Neural cell (in vitro differentiated cells): Measurements from ENCODE around the gene ZSCAN21. TPM values are rescaled to one million over a fixed set of nuclear protein-coding genes. Genes with fewer than 3 reads are reported as not detected.
"Not testable (repeated sequence)": the region's sequence is repeated elsewhere in the genome, so short reads cannot be mapped to it uniquely, and the experiment has no call there.

ENCODE experiments used
- H2AFZ ChIP-seq: fragments of 200-600, 300-800 bp; sonication (generic), shearing (Covaris generic); 2 replicates; pipeline ENCODE4 v1.6.0; 2014; ENCODE audit warnings: low read depth, mild to moderate bottlenecking, antibody characterized with exemption, low read length, moderate library complexity
- H3F3A ChIP-seq: fragments of 200-600 bp; shearing (Covaris generic); 2 replicates; pipeline ENCODE4 v1.6.1; 2016; ENCODE audit warnings: mild to moderate bottlenecking, moderate library complexity, mixed read lengths, antibody characterized with exemption, low read length; ENCODE audit not compliant: insufficient read depth, poor library complexity, severe bottlenecking
- H3K27ac ChIP-seq: fragments of 200-600, 300-800 bp; sonication (generic), shearing (Covaris generic); 2 replicates; pipeline ENCODE4 v1.5.1; 2014; ENCODE audit warnings: mild to moderate bottlenecking, low read length, moderate library complexity
- H3K27me3 ChIP-seq: fragments of 300-800, 200-600 bp; sonication (generic), shearing (Covaris generic); 2 replicates; pipeline ENCODE4 v1.6.0; 2014; ENCODE audit warnings: mild to moderate bottlenecking, low read depth, low read length, moderate library complexity; ENCODE audit not compliant: insufficient read depth
- H3K36me3 ChIP-seq: fragments of 300-800, 200-600 bp; sonication (generic), shearing (Covaris generic); 2 replicates; pipeline ENCODE4 v1.5.1; 2014; ENCODE audit warnings: mild to moderate bottlenecking, antibody characterized with exemption, low read length, moderate library complexity; ENCODE audit not compliant: insufficient read depth
- H3K4me2 ChIP-seq: fragments of 300-800, 200-600 bp; sonication (generic), shearing (Covaris generic); 2 replicates; pipeline ENCODE4 v1.6.0; 2014; ENCODE audit warnings: mild to moderate bottlenecking, low read length
- H3K4me3 ChIP-seq: fragments of 300-800, 200-600 bp; sonication (generic), shearing (Covaris generic); 2 replicates; pipeline ENCODE4 v1.5.1; 2014; ENCODE audit warnings: mild to moderate bottlenecking, low read length, moderate library complexity
- H3K79me2 ChIP-seq: fragments of 200-600 bp; shearing (Covaris generic); replicated peaks from 2 replicates; pipeline ENCODE4 v1.6.0; 2014; ENCODE audit warnings: mild to moderate bottlenecking, low read length, moderate library complexity; ENCODE audit not compliant: insufficient read depth
- H3K9ac ChIP-seq: fragments of 300-800, 200-600 bp; sonication (generic), shearing (Covaris generic); 2 replicates; pipeline ENCODE4 v1.6.1; 2016; ENCODE audit warnings: mild to moderate bottlenecking, low read length, mixed read lengths
- H3K9me2 ChIP-seq: fragments of 200-600 bp; shearing (Covaris generic); 2 replicates; pipeline ENCODE4 v1.6.1; 2016; ENCODE audit warnings: mild to moderate bottlenecking, low read length, mixed read lengths; ENCODE audit not compliant: insufficient read depth
- H3K9me3 ChIP-seq: fragments of 200-600, 300-800 bp; sonication (generic), shearing (Covaris generic); 2 replicates; pipeline ENCODE4 v1.6.1; 2016; ENCODE audit warnings: mild to moderate bottlenecking, mixed run types, low read length, moderate library complexity, mixed read lengths
- H4K20me1 ChIP-seq: fragments of 200-600 bp; shearing (Covaris generic); 2 replicates; pipeline ENCODE4 v1.6.1; 2016; ENCODE audit warnings: mild to moderate bottlenecking, mixed run types; ENCODE audit not compliant: insufficient read depth
- CTCF ChIP-seq: fragments of 450-650 bp; IDR thresholded peaks from 2 replicates; pipeline ENCODE4 v1.5.1; 2014; ENCODE audit warnings: antibody characterized with exemption, mild to moderate bottlenecking, moderate library complexity; ENCODE audit not compliant: poor library complexity, severe bottlenecking
- EP300 ChIP-seq: fragments of 450-650 bp; conservative IDR thresholded peaks from 2 replicates; pipeline ENCODE4 v1.6.1; 2014; ENCODE audit warnings: antibody characterized with exemption, mild to moderate bottlenecking, moderate library complexity; ENCODE audit not compliant: poor library complexity, severe bottlenecking
- EZH2 ChIP-seq: fragments of 200-600, 300-800 bp; shearing (Covaris generic), sonication (generic); IDR thresholded peaks from 2 replicates; pipeline ENCODE4 v1.6.1; 2014; ENCODE audit warnings: antibody characterized with exemption, low read length, borderline replicate concordance, mild to moderate bottlenecking; ENCODE audit not compliant: insufficient read depth, poor library complexity, severe bottlenecking
- MXI1 ChIP-seq: fragments of 450-650 bp; conservative IDR thresholded peaks from 2 replicates; pipeline ENCODE4 v1.6.1; 2014; ENCODE audit warnings: antibody characterized with exemption, mild to moderate bottlenecking; ENCODE audit not compliant: poor library complexity, severe bottlenecking
- POLR2AphosphoS5 ChIP-seq: IDR thresholded peaks from 2 replicates; pipeline ENCODE4 v1.6.1; 2012
- RAD21 ChIP-seq: fragments of 450-650 bp; conservative IDR thresholded peaks from 2 replicates; pipeline ENCODE4 v1.6.1; 2014; ENCODE audit warnings: antibody characterized with exemption, mild to moderate bottlenecking, moderate library complexity
- REST ChIP-seq: IDR thresholded peaks from 2 replicates; pipeline ENCODE4 v1.6.1; 2012; ENCODE audit warnings: borderline replicate concordance
- SMC3 ChIP-seq: fragments of 450-650 bp; conservative IDR thresholded peaks from 2 replicates; pipeline ENCODE4 v1.6.1; 2014; ENCODE audit warnings: antibody characterized with exemption, mild to moderate bottlenecking, moderate library complexity; ENCODE audit not compliant: poor library complexity
- TAF1 ChIP-seq: IDR thresholded peaks from 2 replicates; pipeline ENCODE4 v1.6.1; 2012; ENCODE audit warnings: low read depth
- polyA plus RNA-seq: library from polyadenylated mRNA; depleted of rRNA; stranded (reverse); fragments of >200 nt; gene quantifications from 2 replicates; pipeline ENCODE4 v1.2.3, GENCODE V29; 2014

The ZSCAN21 gene
- polyA plus RNA-seq, 1 donor from 2014 or later, result 27.6 TPM

- no peak overlapping the region for H3K27ac ChIP-seq
- H4K20me1 ChIP-seq, result no peaks in the 10 kb centered on the region
- H3K4me2 ChIP-seq, result no peak overlapping the region
- H3K9me2 ChIP-seq, result no peaks in the 10 kb centered on the region
- TF ChIP-seq POLR2AphosphoS5 (no peak), RAD21 (no peak), SMC3 (no peak), EP300 (no peak), MXI1 (no peak), REST (no peak), EZH2 (no peak), CTCF (no peak), TAF1 (no peak)
- no peak overlapping the region for H3K9ac ChIP-seq
- no peaks in the 10 kb centered on the region for H3K79me2 ChIP-seq
- H2AFZ ChIP-seq, result no peak overlapping the region
- H3K36me3 ChIP-seq, result no peaks in the 10 kb centered on the region
- no peaks in the 10 kb centered on the region for H3K9me3 ChIP-seq
- no peaks in the 10 kb centered on the region for H3F3A ChIP-seq
- no peak overlapping the region for H3K4me3 ChIP-seq
- H3K27me3 ChIP-seq, result no peaks in the 10 kb centered on the region
These were observed 41.0 kb upstream of the ZSCAN21 start for GRCh38 chr7:100008525-100008924.

DNA sequence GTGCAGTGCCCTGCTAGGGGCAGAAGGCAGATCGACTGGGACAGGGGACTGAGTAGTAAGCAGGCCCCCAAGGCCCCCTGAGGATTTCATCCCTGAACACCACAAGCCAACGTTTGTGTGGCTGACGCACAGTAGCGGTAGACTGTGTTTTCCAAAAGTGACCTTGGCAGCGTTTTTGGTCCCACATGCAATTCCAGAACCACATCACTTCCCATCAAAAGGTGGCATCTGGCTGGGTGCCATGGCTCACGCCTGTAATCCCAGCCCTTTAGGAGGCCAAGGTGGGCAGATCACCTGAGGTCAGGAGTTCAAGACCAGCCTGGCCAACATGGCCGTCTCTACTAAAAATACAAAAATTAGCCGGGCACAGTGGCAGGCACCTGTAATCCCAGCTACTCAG is 39.6 kb upstream of the ZSCAN21 start:
- not testable (repeated sequence) for H3K27me3 ChIP-seq, H3K4me2 ChIP-seq, H3K79me2 ChIP-seq, H3F3A ChIP-seq, H3K4me3 ChIP-seq, H3K36me3 ChIP-seq, H3K27ac ChIP-seq, H3K9me2 ChIP-seq, H2AFZ ChIP-seq, H3K9ac ChIP-seq, H4K20me1 ChIP-seq, H3K9me3 ChIP-seq

DNA sequence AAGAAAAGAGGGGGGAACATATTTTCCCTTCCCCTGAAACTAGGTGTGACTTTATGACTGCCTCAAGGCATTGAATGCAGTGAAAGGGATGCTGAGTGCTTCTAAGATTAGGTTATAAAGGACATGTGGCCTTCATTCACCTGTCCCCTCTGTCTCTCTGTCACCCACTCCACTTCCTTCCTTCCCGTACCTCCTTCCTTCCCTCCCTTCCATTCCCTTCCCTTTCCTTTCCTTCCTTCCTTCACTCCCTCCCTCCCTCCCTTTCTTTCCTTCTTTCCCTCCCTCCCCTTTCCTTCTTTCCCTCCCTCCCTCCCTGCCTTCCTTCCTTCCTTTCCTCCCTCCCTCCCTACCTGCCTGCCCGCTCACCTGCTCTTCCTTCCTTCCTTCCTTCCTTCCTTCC is 38.7 kb upstream of the ZSCAN21 start:
- no peaks in the 10 kb centered on the region for H4K20me1 ChIP-seq
- H3K4me3 ChIP-seq, result no peak overlapping the region
- no peaks in the 10 kb centered on the region for H3K36me3 ChIP-seq
- peaks cover 3% of the 10 kb centered on the region for H3K79me2 ChIP-seq
- H3K4me2 ChIP-seq, result no peak overlapping the region
- H3K9me3 ChIP-seq, result no peaks in the 10 kb centered on the region
- no peak overlapping the region for H2AFZ ChIP-seq
- no peaks in the 10 kb centered on the region for H3F3A ChIP-seq
- no peaks in the 10 kb centered on the region for H3K27me3 ChIP-seq
- TF ChIP-seq EZH2 (no peak), RAD21 (no peak), MXI1 (no peak), EP300 (no peak), SMC3 (no peak), TAF1 (no peak), REST (no peak), POLR2AphosphoS5 (no peak), CTCF (no peak)
- no peaks in the 10 kb centered on the region for H3K9me2 ChIP-seq
- no peak overlapping the region for H3K27ac ChIP-seq
- no peak overlapping the region for H3K9ac ChIP-seq
